K562 (cell line): Measurements from ENCODE around the gene NFATC1. TPM values are rescaled to one million over a fixed set of nuclear protein-coding genes. Genes with fewer than 3 reads are reported as not detected.
A peak's percentile ranks its signal among the peaks of the same experiment; 100 is the strongest.

Source experiments
- ATAC-seq: fragments of 200-7000 bp; cut with Tn5 transposase; 3 replicates; pipeline ENCODE4 v1.9.1; 2020; ENCODE audit warnings: moderate library complexity
- BruUV-seq: library from RNA; stranded (reverse); fragments of 400-500 nt; replicated peaks from 2 replicates; lab custom pipeline; 2021; lab: Mats Ljungman, UMichigan
- CTCF ChIA-PET: fragments of 300-600 bp; formaldehyde crosslinking; extraction: SDS; loops from one replicate; lab custom pipeline; 2021; ENCODE audit warnings: low intra/inter-chr PET ratio; lab: Yijun Ruan, JAX
- POLR2A ChIA-PET: fragments of 300-600, 350-650 bp; sonication (Branson Sonifier 250); formaldehyde crosslinking; extraction: SDS; loops from one replicate; lab custom pipeline; 2021; ENCODE audit warnings: antibody characterized with exemption, inconsistent platforms; lab: Yijun Ruan, JAX
- DNase-seq, 4 experiments: peaks; one replicate each; pipeline versions ENCODE4 v3.0.0 to v3.0.0-alpha.2; 2011 to 2018; ENCODE audit warnings: low spot score in 3 of 4, mixed read lengths in 3 of 4; ENCODE audit errors: extremely low read depth in 1 of 4
- FAIRE-seq: peaks from 2 replicates; lab custom pipeline; 2011; peaks lifted over from hg19 to GRCh38; lab: Jason Lieb, UNC
- H2AFZ ChIP-seq: 2 replicates; pipeline ENCODE4 v1.6.0; 2011; ENCODE audit warnings: low read depth, low read length, control low read depth, inconsistent platforms
- H3K27ac ChIP-seq: fragments of 200-600 bp; 3 replicates; pipeline ENCODE4 v1.8.0; 2011; ENCODE audit warnings: low read depth, mild to moderate bottlenecking, control low read depth, inconsistent platforms, low read length, moderate library complexity, mixed read lengths; ENCODE audit errors: extremely low read depth
- H3K27me3 ChIP-seq, 2 experiments: fragments of 300-600 bp in 1 of 2; 2 replicates in 1 of 2; 3 replicates in 1 of 2; pipeline versions ENCODE4 v1.6.0 to v1.8.0; 2011; ENCODE audit warnings: inconsistent platforms in 2 of 2, low read length in 2 of 2, mild to moderate bottlenecking in 1 of 2, mixed read lengths in 1 of 2, moderate library complexity in 1 of 2; ENCODE audit not compliant: control insufficient read depth in 2 of 2, insufficient read depth in 2 of 2
- H3K36me3 ChIP-seq: fragments of 300-600 bp; 3 replicates; pipeline ENCODE4 v1.8.0; 2011; ENCODE audit warnings: mild to moderate bottlenecking, low read length, inconsistent platforms; ENCODE audit not compliant: control insufficient read depth, insufficient read depth
- H3K4me1 ChIP-seq, 2 experiments: fragments of 200-600 bp in 1 of 2; replicated peaks in 1 of 2; 2 replicates in 1 of 2; 3 replicates in 1 of 2; pipeline versions ENCODE4 v1.5.1 to v1.8.0; 2011; ENCODE audit warnings: inconsistent platforms in 2 of 2, low read length in 2 of 2, mild to moderate bottlenecking in 1 of 2, mixed read lengths in 1 of 2, moderate library complexity in 1 of 2; ENCODE audit not compliant: control insufficient read depth in 2 of 2, insufficient read depth in 2 of 2
- H3K4me2 ChIP-seq: 2 replicates; pipeline ENCODE4 v1.6.1; 2011; ENCODE audit warnings: low read length, control low read depth, inconsistent platforms, mixed read lengths; ENCODE audit not compliant: insufficient read depth
- H3K4me3 ChIP-seq: fragments of 200-600 bp; sonication (generic), shearing (Covaris generic); 2 replicates; pipeline ENCODE4 v1.5.1; 2016; ENCODE audit warnings: control low read depth, inconsistent platforms
- H3K79me2 ChIP-seq: fragments of 200-600 bp; 3 replicates; pipeline ENCODE4 v1.8.0; 2011; ENCODE audit warnings: low read length, inconsistent platforms; ENCODE audit not compliant: control insufficient read depth, insufficient read depth
- H3K9ac ChIP-seq, 2 experiments: 2 replicates each; pipeline versions ENCODE4 v1.6.0 to v1.6.1; 2011; ENCODE audit warnings: low read depth in 2 of 2, low read length in 2 of 2, control low read depth in 1 of 2, inconsistent platforms in 1 of 2, mild to moderate bottlenecking in 1 of 2, mixed read lengths in 1 of 2; ENCODE audit not compliant: insufficient read depth in 1 of 2
- H3K9me1 ChIP-seq: one replicate; pipeline ENCODE4 v1.6.0; 2011; ENCODE audit warnings: inconsistent platforms, mild to moderate bottlenecking, low read length, moderate library complexity; ENCODE audit not compliant: control insufficient read depth, insufficient read depth
- H3K9me3 ChIP-seq: replicated peaks from 2 replicates; pipeline ENCODE4 v1.5.1; 2011; ENCODE audit warnings: low read depth, low read length, inconsistent platforms; ENCODE audit not compliant: control insufficient read depth, insufficient read depth
- H4K20me1 ChIP-seq: replicated peaks from 2 replicates; pipeline ENCODE4 v1.6.1; 2011; ENCODE audit warnings: low read length, inconsistent platforms, mixed read lengths; ENCODE audit not compliant: control insufficient read depth, insufficient read depth
- CBX5 ChIP-seq: IDR thresholded peaks from 2 replicates; pipeline ENCODE4 v1.6.1; 2014; ENCODE audit warnings: low read depth, borderline replicate concordance
- POLR2G ChIP-seq: fragments of 200-400 bp; formaldehyde crosslinking; IDR thresholded peaks from 2 replicates; pipeline ENCODE4 v1.6.1; 2017; ENCODE audit warnings: low read depth, mild to moderate bottlenecking, antibody characterized with exemption, low read length, moderate library complexity
- TBP ChIP-seq: optimal IDR thresholded peaks from 2 replicates; pipeline ENCODE3; 2011; ENCODE audit warnings: low read depth, low read length, improper control_type of control experiment
- WGBS: fragments of 100-300 bp; shearing (Covaris generic); methylation state at CpG from one replicate; pipeline ENCODE4 v1.1.6; 2016; ENCODE audit warnings: low coverage, mixed read lengths; ENCODE audit not compliant: insufficient coverage; ENCODE audit errors: missing lambda C conversion rate; 5-methylcytosine and 5-hydroxymethylcytosine counted together
- in situ Hi-C: fragments of 300-500 bp; cut with MboI; formaldehyde crosslinking; loops from 4 replicates; pipeline ENCODE4 v1.15.0; 2018; ENCODE audit warnings: inconsistent platforms, mixed read lengths
- intact Hi-C: fragments of 100-400 bp; cut with micrococcal nuclease; formaldehyde crosslinking; loops from 2 replicates; pipeline ENCODE4 v1.14.2; 2022
- polyA plus RNA-seq, 8 experiments: library from polyadenylated mRNA; depleted of rRNA in 4 of 8; stranded (reverse) in 5 of 8; unstranded in 3 of 8; fragments of >200 nt; fragmentation: Nextera tagmentation in 2 of 8; fragmentation: Illumina TruSeq in 1 of 8; extraction: Ambion mirVana in 2 of 8; extraction: Trizol in 1 of 8; gene quantifications; 2 replicates each; pipeline versions ENCODE4 v1.2.1 to v1.2.3, GENCODE V29; 2011 to 2014; ENCODE audit warnings: inconsistent platforms in 1 of 8, missing spikeins in 1 of 8
- total RNA-seq, 7 experiments: library from RNA; depleted of rRNA in 6 of 7; stranded (reverse); fragments of >200 nt in 6 of 7; fragmentation: Illumina TruSeq in 2 of 7; extraction: Trizol in 2 of 7; gene quantifications; 2 replicates each; pipeline versions ENCODE4 v1.2.1 to v1.2.3, GENCODE V29; 2011 to 2021; ENCODE audit warnings: low replicate concordance in 1 of 7

NFATC1 gene
- total and polyA plus RNA-seq, 9 of the 15 experiments (the other 6 are each of a cell fraction or from before 2014, with no cell fraction given), result 1.1 to 16.4 (median 2.5) TPM

DNA sequence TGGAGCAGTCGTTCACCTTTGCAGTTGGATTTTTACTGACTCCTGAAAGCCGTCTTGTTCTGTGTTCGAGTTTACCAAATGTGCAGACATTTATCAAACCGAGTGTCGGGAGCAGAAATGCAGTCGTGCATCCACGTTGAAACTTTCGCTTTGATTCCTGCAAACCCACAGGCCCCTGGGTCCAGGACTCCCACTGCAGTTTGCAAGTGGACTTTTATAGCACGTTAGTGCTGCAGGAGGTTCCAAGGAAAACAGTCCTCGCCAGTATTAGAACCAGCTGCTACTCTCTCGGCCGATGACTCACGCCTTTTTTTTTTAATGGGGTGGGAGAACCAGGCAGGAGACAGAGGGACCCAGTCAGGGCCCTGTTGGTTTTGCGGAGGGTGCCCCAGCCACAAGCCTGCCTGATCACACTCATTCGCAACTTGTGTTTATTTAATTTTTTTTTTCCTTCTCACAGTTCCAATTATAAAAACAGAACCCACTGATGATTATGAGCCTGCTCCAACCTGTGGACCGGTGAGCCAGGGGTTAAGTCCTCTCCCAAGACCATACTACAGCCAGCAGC is 90.1 kb downstream of the NFATC1 start:
- ChIA-PET POLR2A (no interaction called here), CTCF (no interaction called here)
- Histone ChIP-seq H3K27ac (no peak overlapping the region), H4K20me1 (no peaks in the 10 kb centered on the region), H3K9me1 (no peaks in the 10 kb centered on the region), H3K4me2 (no peak overlapping the region), H3K79me2 (no peaks in the 10 kb centered on the region), H3K36me3 (0 out of 3 replicates have a peak, but pooled peaks cover 3% of the 10 kb centered on the region), H2AFZ (no peak overlapping the region), H3K4me1 (no peaks in the 10 kb centered on the region; a peak in 2 of 5 replicates), H3K27me3 (no peaks in the 10 kb centered on the region), H3K9ac (no peak overlapping the region), H3K4me3 (no peak overlapping the region), H3K9me3 (no peaks in the 10 kb centered on the region)
- WGBS, result 95% methylated on average over 5 of the region's 16 CpGs
- no peak for DNase-seq
- in situ Hi-C loops, result no loop called here
- no peak for TF ChIP-seq CBX5
- intact Hi-C loops, result no loop called here
- ATAC-seq, result no peak
- FAIRE-seq, result no peak
- no TSS peak for BruUV-seq

DNA sequence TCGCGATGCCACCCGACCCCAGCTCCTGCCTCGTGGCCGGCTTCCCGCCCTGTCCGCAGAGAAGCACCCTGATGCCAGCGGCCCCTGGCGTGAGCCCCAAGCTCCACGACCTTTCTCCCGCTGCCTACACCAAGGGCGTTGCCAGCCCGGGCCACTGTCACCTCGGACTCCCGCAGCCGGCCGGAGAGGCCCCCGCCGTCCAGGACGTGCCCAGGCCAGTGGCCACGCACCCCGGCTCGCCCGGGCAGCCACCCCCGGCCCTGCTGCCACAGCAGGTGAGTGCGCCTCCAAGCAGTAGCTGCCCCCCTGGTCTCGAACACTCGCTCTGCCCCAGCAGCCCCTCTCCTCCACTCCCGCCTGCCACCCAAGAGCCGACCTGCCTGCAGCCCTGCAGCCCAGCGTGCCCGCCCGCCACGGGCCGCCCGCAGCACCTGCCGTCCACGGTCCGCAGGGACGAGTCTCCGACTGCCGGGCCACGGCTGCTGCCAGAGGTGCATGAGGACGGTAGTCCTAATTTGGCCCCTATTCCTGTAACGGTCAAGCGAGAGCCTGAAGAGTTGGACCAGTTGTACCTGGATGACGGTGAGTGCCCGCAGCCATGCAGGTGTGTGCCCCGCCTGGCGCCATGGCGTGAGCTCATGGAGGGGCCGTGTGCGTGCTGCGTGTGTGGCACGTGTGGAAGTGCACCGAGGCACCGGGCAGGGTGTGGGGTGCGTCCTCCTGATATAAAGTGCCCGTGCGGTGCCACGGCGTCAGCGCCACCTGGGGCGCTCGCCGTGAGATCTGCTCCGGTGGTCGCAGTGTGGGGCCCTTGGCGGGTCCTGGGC is 90.8 kb downstream of the NFATC1 start:
- no peaks in the 10 kb centered on the region for H4K20me1 ChIP-seq
- H3K4me2 ChIP-seq, result no peak overlapping the region
- H3K9me3 ChIP-seq, result no peaks in the 10 kb centered on the region
- H3K27me3 ChIP-seq, result no peaks in the 10 kb centered on the region
- no peak overlapping the region for H3K9ac ChIP-seq
- DNase-seq (no peak), FAIRE-seq (no peak), ATAC-seq (no peak)
- no peaks in the 10 kb centered on the region for H3K79me2 ChIP-seq
- H3K9me1 ChIP-seq, result no peaks in the 10 kb centered on the region
- TF ChIP-seq TBP (no peak), POLR2G (0 out of 2 replicates have a peak, but pooled peaks have one; percentile 4)
- no TSS peak for BruUV-seq
- H3K4me1 ChIP-seq, result no peaks in the 10 kb centered on the region; a peak in 2 of 5 replicates
- 90% methylated on average over 8 of the region's 69 CpGs for WGBS
- in situ Hi-C loops, result no loop called here
- no peak overlapping the region for H2AFZ ChIP-seq
- H3K36me3 ChIP-seq, result 0 out of 3 replicates have a peak, but pooled peaks cover 3% of the 10 kb centered on the region
- intact Hi-C loops, result no loop called here
- CTCF ChIA-PET, result no interaction called here
- POLR2A ChIA-PET, result no interaction called here
- H3K27ac ChIP-seq, result no peak overlapping the region
- no peak overlapping the region for H3K4me3 ChIP-seq
